Caco-2 (cell line): ENCODE results near the gene KRTAP4-12. TPM values are rescaled to one million over a fixed set of nuclear protein-coding genes. Genes with fewer than 3 reads are reported as not detected.
"Not testable (repeated sequence)": the region's sequence is repeated elsewhere in the genome, so short reads cannot be mapped to it uniquely, and the experiment has no call there.

ENCODE experiments used
- BruUV-seq: library from RNA; stranded (reverse); fragments of 400-500 nt; replicated peaks from 2 replicates; lab custom pipeline; 2021; lab: Mats Ljungman, UMichigan
- CTCF ChIA-PET: fragments of 300-600 bp; sonication (Branson Sonifier 250); formaldehyde crosslinking; loops from one replicate; lab custom pipeline; 2022; ENCODE audit warnings: antibody characterized with exemption; lab: Charles Lee
- POLR2A ChIA-PET: fragments of 300-600 bp; sonication (Branson Sonifier 250); formaldehyde crosslinking; loops from one replicate; lab custom pipeline; 2022; ENCODE audit warnings: antibody characterized with exemption; lab: Charles Lee
- DNase-seq, 2 experiments: peaks; one replicate each; pipeline versions ENCODE4 v3.0.0 to v3.0.0-alpha.2; 2020 to 2022
- H3K27me3 ChIP-seq: replicated peaks from 2 replicates; pipeline ENCODE4 v1.6.0; 2011; ENCODE audit warnings: low read length; ENCODE audit not compliant: control insufficient read depth, insufficient read depth
- H3K36me3 ChIP-seq: 2 replicates; pipeline ENCODE4 v1.5.1; 2011; ENCODE audit warnings: low read length; ENCODE audit not compliant: control insufficient read depth, insufficient read depth
- H3K4me1 ChIP-seq: fragments of 250-450 bp; sonication (Bioruptor Pico); 2 replicates; pipeline ENCODE4 v1.5.1; 2020; ENCODE audit warnings: mild to moderate bottlenecking
- H3K4me3 ChIP-seq: 2 replicates; pipeline ENCODE4 v1.5.1; 2011; ENCODE audit warnings: low read depth, mild to moderate bottlenecking, control low read depth, low read length
- H3K9me3 ChIP-seq: fragments of 250-450 bp; sonication (Bioruptor Pico); 2 replicates; pipeline ENCODE4 v1.5.1; 2020; ENCODE audit warnings: mild to moderate bottlenecking, moderate library complexity
- H3K27ac Mint-ChIP-seq: one replicate; pipeline ENCODE4 v1.8.0; 2022; ENCODE audit warnings: mixed read lengths; ENCODE audit not compliant: unreplicated experiment
- H3K27me3 Mint-ChIP-seq: one replicate; pipeline ENCODE4 v1.8.0; 2022; ENCODE audit warnings: mixed read lengths; ENCODE audit not compliant: insufficient read depth, unreplicated experiment
- H3K36me3 Mint-ChIP-seq: one replicate; pipeline ENCODE4 v1.8.0; 2022; ENCODE audit warnings: mild to moderate bottlenecking, mixed read lengths; ENCODE audit not compliant: insufficient read depth, unreplicated experiment
- H3K4me1 Mint-ChIP-seq: one replicate; pipeline ENCODE4 v1.8.0; 2022; ENCODE audit warnings: low read depth, mixed read lengths; ENCODE audit not compliant: unreplicated experiment
- H3K4me3 Mint-ChIP-seq: one replicate; pipeline ENCODE4 v1.8.0; 2022; ENCODE audit warnings: mild to moderate bottlenecking, moderate library complexity, mixed read lengths; ENCODE audit not compliant: unreplicated experiment
- H3K9me3 Mint-ChIP-seq: one replicate; pipeline ENCODE4 v1.8.0; 2022; ENCODE audit warnings: mixed read lengths; ENCODE audit not compliant: unreplicated experiment
- CTCF ChIP-seq, 2 experiments: fragments of 200-600 bp in 1 of 2; IDR thresholded peaks; 1 replicate in 1 of 2; 2 replicates in 1 of 2; pipeline versions ENCODE4 v1.5.1 to v1.8.0; 2011 to 2022; ENCODE audit warnings: antibody characterized with exemption in 1 of 2, control low read depth in 1 of 2, inconsistent platforms in 1 of 2, low read depth in 1 of 2, low read length in 1 of 2, mild to moderate bottlenecking in 1 of 2, moderate library complexity in 1 of 2; ENCODE audit not compliant: insufficient read depth in 1 of 2, severe bottlenecking in 1 of 2, unreplicated experiment in 1 of 2
- intact Hi-C: fragments of 100-400 bp; cut with micrococcal nuclease; formaldehyde crosslinking; loops from one replicate; pipeline ENCODE4 v1.10.0; 2022; ENCODE audit not compliant: unreplicated experiment
- total RNA-seq: library from RNA; stranded (reverse); gene quantifications from 2 replicates; pipeline ENCODE4 v1.2.3, GENCODE V29; 2022

The KRTAP4-12 gene
- total RNA-seq, 1 experiment from 2014 or later, result not detected

GRCh38 chr17:41167561-41167960 lies 43.6 kb upstream of the KRTAP4-12 start:
- no peaks in the 10 kb centered on the region for H3K9me3 ChIP-seq
- Mint-ChIP-seq H3K27me3 (no peaks in the 10 kb centered on the region), H3K4me3 (no peak overlapping the region), H3K4me1 (no peaks in the 10 kb centered on the region), H3K36me3 (no peaks in the 10 kb centered on the region), H3K9me3 (no peaks in the 10 kb centered on the region), H3K27ac (no peak overlapping the region)
- DNase-seq, result no peak
- H3K36me3 ChIP-seq, result no peaks in the 10 kb centered on the region
- POLR2A ChIA-PET, result no interaction called here
- CTCF ChIA-PET, result no interaction called here
- H3K27me3 ChIP-seq, result no peaks in the 10 kb centered on the region
- intact Hi-C loops, result no loop called here
- no peak overlapping the region for H3K4me3 ChIP-seq
- no TSS peak for BruUV-seq
- TF ChIP-seq CTCF (IDR thresholded peaks at IDR 0.05; ENCODE audit: insufficient read depth in 1 of 2, low read depth in 1 of 2, low read length in 1 of 2, severe bottlenecking in 1 of 2, unreplicated experiment in 1 of 2), result no peak
- no peaks in the 10 kb centered on the region for H3K4me1 ChIP-seq

GRCh38 chr17:41163828-41164227 lies 39.8 kb upstream of the KRTAP4-12 start:
- H3K4me1 Mint-ChIP-seq, result no peaks in the 10 kb centered on the region
- H3K9me3 ChIP-seq, result no peaks in the 10 kb centered on the region
- no peaks in the 10 kb centered on the region for H3K27me3 Mint-ChIP-seq
- no peak for DNase-seq
- no peak for TF ChIP-seq CTCF (IDR thresholded peaks at IDR 0.05; ENCODE audit: insufficient read depth in 1 of 2, low read depth in 1 of 2, low read length in 1 of 2, severe bottlenecking in 1 of 2, unreplicated experiment in 1 of 2)
- H3K4me3 ChIP-seq, result no peak overlapping the region
- no peaks in the 10 kb centered on the region for H3K4me1 ChIP-seq
- no peak overlapping the region for H3K4me3 Mint-ChIP-seq
- ChIA-PET CTCF (no interaction called here), POLR2A (no interaction called here)
- no peaks in the 10 kb centered on the region for H3K27me3 ChIP-seq
- H3K27ac Mint-ChIP-seq, result no peak overlapping the region
- H3K36me3 ChIP-seq, result no peaks in the 10 kb centered on the region
- intact Hi-C loops, result no loop called here
- no TSS peak for BruUV-seq
- no peaks in the 10 kb centered on the region for H3K9me3 Mint-ChIP-seq
- H3K36me3 Mint-ChIP-seq, result no peaks in the 10 kb centered on the region

GRCh38 chr17:41160648-41161047 lies 36.7 kb upstream of the KRTAP4-12 start, which contains the start of gene KRTAP4-4:
Gene KRTAP4-4 (minus strand): TSS chr17:41160748. CDS start chr17:41160691, 57 bp downstream.
- DNase-seq, result no peak
- TF ChIP-seq CTCF (IDR thresholded peaks at IDR 0.05; ENCODE audit: insufficient read depth in 1 of 2, low read depth in 1 of 2, low read length in 1 of 2, severe bottlenecking in 1 of 2, unreplicated experiment in 1 of 2), result no peak
- Histone ChIP-seq H3K9me3 (no peaks in the 10 kb centered on the region), H3K36me3 (no peaks in the 10 kb centered on the region), H3K4me3 (no peak within 1 kb of the TSS), H3K4me1 (no peaks in the 10 kb centered on the region), H3K27me3 (no peaks in the 10 kb centered on the region)
- H3K4me1 Mint-ChIP-seq, result no peaks in the 10 kb centered on the region
- ChIA-PET CTCF (no interaction called here), POLR2A (no interaction called here)
- H3K9me3 Mint-ChIP-seq, result peaks cover 6% of the 10 kb centered on the region
- intact Hi-C loops, result no loop called here
- H3K27ac Mint-ChIP-seq, result no peak within 1 kb of the TSS
- H3K36me3 Mint-ChIP-seq, result no peaks in the 10 kb centered on the region
- H3K4me3 Mint-ChIP-seq, result no peak within 1 kb of the TSS
- no peaks in the 10 kb centered on the region for H3K27me3 Mint-ChIP-seq
- BruUV-seq, result no TSS peak

- BruUV-seq, H3K9me3 ChIP-seq, CTCF ChIA-PET, H3K36me3 ChIP-seq, H3K4me3 Mint-ChIP-seq, H3K4me1 Mint-ChIP-seq, H3K4me1 ChIP-seq, intact Hi-C loops, POLR2A ChIA-PET, H3K27ac Mint-ChIP-seq, H3K36me3 Mint-ChIP-seq, H3K4me3 ChIP-seq, H3K27me3 ChIP-seq, H3K27me3 Mint-ChIP-seq, H3K9me3 Mint-ChIP-seq, DNase-seq: not testable (repeated sequence)
These were observed 36.2 kb upstream of the KRTAP4-12 start for GRCh38 chr17:41160190-41160589.
